Panc1 (cell line): Measurements from ENCODE around the gene NTSR2.

Experiments used
- POLR2AphosphoS5 ChIP-seq: IDR thresholded peaks from 2 replicates; pipeline ENCODE4 v1.6.1; 2012; ENCODE audit warnings: mild to moderate bottlenecking, low read depth, low read length, moderate library complexity
- SIN3A ChIP-seq: IDR thresholded peaks from 2 replicates; pipeline ENCODE4 v1.6.1; 2012; ENCODE audit warnings: low read depth, mild to moderate bottlenecking, low read length, moderate library complexity, borderline replicate concordance; ENCODE audit not compliant: insufficient read depth
- TCF7L2 ChIP-seq: IDR thresholded peaks from 2 replicates; pipeline ENCODE4 v1.6.1; 2011; ENCODE audit warnings: mild to moderate bottlenecking, low read depth, low read length, inconsistent platforms
- TF ChIP-seq, protein P1 (sequence below): fragments of 450-650 bp; IDR thresholded peaks from 2 replicates; pipeline ENCODE4 v1.5.1; 2017; ENCODE audit warnings: mild to moderate bottlenecking
- TF ChIP-seq, protein P2 (sequence below), 2 experiments: IDR thresholded peaks; 2 replicates each; pipeline ENCODE4 v1.6.1; 2011 to 2012; ENCODE audit warnings: low read depth in 2 of 2, control low read depth in 1 of 2, low read length in 1 of 2, mild to moderate bottlenecking in 1 of 2, moderate library complexity in 1 of 2; ENCODE audit not compliant: insufficient read depth in 1 of 2

DNA sequence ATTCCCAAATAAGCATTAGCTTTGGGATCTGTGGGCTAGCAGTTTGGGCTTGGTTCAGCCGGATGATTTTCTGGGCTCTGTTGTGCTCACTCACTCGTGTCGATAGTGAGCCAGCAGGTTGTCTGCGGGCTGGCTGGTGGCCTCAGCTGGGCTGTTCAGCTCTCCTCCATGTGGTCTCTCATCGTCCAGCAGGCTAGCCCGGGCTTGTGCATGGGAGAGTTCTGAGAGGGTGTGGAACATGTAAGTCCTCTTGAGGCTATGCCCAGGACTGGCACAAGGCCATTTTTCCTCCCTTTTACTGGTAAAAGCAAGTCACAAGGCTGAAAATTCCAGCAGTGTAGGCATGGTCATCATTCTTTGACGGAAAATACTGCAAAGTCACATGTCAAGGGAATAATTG is 38.5 kb downstream of the NTSR2 start:
- TF ChIP-seq, protein P1, sequence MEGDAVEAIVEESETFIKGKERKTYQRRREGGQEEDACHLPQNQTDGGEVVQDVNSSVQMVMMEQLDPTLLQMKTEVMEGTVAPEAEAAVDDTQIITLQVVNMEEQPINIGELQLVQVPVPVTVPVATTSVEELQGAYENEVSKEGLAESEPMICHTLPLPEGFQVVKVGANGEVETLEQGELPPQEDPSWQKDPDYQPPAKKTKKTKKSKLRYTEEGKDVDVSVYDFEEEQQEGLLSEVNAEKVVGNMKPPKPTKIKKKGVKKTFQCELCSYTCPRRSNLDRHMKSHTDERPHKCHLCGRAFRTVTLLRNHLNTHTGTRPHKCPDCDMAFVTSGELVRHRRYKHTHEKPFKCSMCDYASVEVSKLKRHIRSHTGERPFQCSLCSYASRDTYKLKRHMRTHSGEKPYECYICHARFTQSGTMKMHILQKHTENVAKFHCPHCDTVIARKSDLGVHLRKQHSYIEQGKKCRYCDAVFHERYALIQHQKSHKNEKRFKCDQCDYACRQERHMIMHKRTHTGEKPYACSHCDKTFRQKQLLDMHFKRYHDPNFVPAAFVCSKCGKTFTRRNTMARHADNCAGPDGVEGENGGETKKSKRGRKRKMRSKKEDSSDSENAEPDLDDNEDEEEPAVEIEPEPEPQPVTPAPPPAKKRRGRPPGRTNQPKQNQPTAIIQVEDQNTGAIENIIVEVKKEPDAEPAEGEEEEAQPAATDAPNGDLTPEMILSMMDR = no peak
- TF ChIP-seq TCF7L2 (no peak), POLR2AphosphoS5 (no peak), SIN3A (no peak)
- TF ChIP-seq, protein P2, sequence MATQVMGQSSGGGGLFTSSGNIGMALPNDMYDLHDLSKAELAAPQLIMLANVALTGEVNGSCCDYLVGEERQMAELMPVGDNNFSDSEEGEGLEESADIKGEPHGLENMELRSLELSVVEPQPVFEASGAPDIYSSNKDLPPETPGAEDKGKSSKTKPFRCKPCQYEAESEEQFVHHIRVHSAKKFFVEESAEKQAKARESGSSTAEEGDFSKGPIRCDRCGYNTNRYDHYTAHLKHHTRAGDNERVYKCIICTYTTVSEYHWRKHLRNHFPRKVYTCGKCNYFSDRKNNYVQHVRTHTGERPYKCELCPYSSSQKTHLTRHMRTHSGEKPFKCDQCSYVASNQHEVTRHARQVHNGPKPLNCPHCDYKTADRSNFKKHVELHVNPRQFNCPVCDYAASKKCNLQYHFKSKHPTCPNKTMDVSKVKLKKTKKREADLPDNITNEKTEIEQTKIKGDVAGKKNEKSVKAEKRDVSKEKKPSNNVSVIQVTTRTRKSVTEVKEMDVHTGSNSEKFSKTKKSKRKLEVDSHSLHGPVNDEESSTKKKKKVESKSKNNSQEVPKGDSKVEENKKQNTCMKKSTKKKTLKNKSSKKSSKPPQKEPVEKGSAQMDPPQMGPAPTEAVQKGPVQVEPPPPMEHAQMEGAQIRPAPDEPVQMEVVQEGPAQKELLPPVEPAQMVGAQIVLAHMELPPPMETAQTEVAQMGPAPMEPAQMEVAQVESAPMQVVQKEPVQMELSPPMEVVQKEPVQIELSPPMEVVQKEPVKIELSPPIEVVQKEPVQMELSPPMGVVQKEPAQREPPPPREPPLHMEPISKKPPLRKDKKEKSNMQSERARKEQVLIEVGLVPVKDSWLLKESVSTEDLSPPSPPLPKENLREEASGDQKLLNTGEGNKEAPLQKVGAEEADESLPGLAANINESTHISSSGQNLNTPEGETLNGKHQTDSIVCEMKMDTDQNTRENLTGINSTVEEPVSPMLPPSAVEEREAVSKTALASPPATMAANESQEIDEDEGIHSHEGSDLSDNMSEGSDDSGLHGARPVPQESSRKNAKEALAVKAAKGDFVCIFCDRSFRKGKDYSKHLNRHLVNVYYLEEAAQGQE (IDR thresholded peaks at IDR 0.05; ENCODE audit: insufficient read depth in 1 of 2, low read depth in 2 of 2, low read length in 1 of 2) = no peak
